HG03442 (cell line): ENCODE data around the gene ZNF286A.
"Not testable (repeated sequence)": the region's sequence is repeated elsewhere in the genome, so short reads cannot be mapped to it uniquely, and the experiment has no call there.

Experiments
- ATAC-seq: cut with Tn5 transposase; IDR thresholded peaks from one replicate; pipeline ENCODE4 v1.9.1; 2021; ENCODE audit warnings: mild to moderate bottlenecking, moderate library complexity; ENCODE audit not compliant: unreplicated experiment

Gene ZNF286A

DNA sequence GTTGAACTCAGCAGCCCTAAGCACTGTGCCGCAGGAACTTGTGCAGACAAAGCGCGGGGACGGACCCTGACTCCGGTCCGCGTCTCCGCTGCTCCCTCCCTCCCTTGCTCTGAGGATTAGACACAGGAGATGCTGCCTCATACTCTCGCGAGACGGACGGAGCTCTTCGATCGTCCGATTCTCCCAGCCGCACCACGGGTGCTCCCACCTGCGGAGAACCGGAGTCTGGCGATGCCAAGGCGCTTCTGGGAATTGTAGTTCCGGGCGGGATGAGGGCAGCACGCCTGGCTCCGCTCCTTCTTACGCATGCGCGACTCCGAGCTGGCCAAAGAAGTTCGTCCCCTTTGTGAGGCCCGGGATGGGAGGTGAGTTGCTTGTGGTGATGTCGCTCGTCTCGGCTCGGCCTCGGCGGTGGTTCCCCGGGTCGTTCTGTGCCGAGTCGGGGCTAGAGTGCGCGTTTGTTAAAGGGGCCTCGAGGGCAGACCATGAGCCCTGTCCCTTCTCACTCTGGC lies at the start of gene ZNF286A:
ZNF286A (plus strand) TSS at position 340 of the 512 bp plus-strand sequence. CDS start 578 bp downstream, outside the sequence.
- peak; percentile 96 for ATAC-seq

DNA sequence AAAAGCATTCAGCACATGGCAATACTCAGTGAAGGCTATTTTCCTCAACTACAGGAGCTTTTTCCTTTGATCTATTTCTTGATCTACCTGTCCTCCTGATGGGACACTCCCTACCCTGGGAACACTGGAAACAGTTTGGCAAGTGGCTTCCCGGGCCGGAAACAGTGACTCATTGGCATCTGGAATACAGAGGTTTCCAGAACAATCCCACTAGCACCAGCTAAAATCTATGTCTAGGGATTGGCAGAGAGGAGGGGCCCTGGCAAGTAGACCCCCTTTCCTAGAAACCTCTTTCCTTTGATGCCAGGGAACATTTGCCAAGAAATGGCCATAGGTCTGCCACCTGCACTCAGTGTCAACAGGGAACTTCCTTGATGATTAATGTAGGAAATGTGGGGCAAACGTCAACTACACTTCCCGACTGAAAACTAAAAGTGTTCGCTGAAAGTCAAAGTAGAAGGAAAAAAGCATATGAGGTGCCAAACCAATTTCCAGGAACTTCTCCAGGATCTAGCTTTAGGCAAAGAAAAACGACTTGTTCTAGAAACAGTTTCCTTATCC lies 49.6 kb upstream of the ZNF286A start:
- ATAC-seq: no peak

DNA sequence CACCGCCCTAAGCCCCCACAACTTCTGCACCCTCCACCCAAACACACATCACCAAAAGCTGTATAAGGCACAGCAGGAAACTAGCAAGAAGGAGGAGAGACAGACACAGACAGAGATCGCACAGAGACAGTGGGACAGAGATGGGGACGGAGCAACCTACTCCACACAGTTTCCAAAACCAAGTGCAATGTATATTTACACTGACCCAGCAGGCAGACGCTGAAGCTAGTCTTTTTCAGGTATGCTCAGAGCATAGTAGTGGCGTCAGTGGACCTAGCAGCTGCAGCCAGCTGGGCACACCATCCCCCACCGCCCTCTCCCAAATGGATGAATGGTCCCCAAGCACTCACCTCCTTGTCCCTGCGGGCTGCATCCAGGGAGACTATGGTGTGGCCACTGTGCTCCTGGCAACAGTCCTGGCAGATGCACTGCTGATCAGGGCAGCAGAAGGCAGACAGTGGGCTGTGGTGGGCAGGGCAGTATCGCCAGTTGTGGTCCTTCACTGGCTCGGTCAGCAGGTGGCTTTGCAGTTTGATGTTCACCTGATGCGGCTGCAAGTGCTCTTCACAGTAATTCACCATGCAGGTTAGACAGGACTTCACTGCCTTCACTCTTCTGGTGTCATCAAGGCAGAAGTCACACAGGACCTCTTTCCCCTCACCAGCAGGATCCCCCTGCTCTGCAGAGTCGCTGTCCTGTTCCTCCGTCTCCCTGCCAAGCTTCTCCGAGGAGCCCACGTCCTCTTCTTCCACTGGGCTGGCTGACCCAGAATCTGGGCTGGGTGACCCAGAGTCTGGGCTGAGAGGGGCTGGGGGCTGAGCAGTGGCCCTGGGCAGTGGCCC lies 48.6 kb upstream of the ZNF286A start:
- no peak for ATAC-seq

DNA sequence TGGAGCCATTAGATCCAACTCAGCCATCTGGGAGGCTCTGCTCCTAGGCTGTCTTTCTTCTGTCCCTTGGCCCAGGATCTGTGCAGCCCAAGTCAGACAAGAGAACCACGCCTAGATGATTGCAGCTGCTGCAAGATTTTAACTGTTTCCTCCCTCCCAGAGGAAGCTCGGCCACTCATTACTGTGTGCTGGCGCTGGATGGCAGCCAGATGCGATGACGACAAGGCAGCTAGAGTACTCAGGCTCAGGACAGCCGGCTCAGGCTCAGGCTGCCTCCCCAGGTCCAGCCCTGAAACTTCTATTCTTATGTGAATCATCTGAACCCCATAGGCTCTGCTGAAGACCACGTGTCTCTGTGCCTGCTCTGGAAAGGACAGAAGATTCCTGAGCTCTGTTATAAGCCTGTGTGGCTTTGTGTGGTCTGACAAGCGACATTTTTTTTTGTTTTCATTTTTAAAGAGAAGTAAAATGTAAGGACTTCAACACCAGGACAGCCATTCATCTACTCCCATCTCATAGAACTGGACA lies 47.9 kb upstream of the ZNF286A start:
- peak; percentile 83 for ATAC-seq

DNA sequence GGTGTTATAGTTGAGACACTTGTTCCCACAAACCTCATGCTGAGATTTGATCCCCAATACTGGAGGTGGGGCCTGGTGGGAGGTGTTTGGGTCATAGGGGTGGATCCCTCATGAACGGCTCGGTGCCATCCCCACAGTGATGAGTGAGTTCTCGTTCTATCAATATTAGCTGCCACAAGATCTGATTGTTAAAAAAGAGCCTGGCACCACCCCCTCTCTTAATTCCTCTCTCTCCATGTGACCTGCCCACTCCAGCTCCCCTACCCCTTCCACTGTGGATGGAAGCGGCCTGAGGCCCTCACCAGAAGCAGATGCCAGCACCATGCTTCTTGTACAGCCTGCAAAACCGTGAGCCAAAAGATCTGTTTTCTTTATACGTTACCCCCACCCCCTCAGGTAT lies 46.6 kb upstream of the ZNF286A start:
- no peak for ATAC-seq

DNA sequence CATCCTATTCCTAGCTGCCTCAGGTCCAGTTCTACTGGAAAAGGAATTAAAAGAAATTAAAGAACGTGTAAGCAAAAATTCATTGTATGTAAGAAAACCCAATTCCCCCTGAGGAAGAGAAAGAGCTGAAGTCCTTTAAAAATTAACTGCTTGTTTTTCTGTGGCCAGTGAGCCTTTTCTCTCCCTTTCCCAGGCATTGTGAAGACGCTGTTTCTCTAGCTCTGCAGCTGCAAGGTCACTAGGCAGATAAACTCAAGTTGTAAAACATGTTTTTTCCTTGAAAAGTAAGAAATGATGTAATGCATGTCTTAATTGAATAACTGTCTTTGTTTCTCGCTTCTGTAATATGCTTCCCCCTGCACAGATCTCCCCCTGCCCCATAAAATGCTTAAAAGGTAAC lies 45.2 kb upstream of the ZNF286A start:
- ATAC-seq: not testable (repeated sequence)

DNA sequence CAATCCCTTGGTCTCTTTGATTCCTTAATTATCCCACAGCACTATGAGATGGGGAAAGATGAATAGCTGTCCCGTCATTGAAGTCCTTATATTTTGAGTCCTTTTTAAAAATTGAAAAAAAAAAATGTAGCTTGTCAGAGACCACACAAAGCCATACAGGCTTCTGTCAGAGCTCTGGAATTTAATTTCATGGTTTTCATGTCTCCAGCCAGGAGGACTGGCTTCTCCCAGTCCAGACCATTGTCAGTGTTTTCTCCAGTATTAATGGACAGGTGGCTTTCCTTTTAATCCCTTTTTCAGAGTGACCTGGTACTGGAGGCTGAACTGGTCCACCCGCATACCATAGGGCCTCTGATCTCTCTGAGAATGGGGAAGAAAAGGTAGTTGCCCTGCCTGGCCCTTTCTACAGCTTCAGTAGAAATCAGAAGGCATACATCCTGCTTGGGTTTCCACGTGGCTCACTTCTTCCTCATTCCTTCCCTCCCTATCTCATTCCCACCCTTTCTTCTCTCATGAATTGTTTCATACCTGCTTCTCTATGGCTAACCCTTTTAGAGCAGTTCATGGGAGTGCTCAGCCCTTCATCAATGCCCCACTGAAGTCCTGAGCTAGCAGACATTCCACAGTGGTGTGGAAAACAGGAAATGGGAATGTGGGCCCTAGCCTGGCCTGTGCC lies 44.5 kb upstream of the ZNF286A start:
- ATAC-seq: no peak

DNA sequence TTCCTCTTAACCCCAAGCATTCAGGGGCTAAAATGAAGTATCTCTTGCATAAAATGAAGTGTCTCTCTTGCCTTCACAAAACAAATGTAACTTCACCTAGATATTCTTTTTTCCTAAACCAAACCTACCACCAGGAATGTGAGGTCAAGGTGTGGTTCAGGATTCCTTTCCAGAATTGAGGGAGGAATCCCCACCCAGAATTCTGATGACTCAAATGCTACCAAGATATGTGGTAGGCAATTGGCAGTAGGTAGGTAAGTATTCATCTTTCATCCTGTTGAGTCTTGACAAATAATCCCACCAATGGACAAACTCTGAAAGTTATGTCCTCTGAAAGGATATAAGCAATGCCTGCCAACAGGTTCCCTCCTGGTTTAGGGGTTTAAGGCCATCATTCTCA lies 41.7 kb upstream of the ZNF286A start:
- no peak for ATAC-seq

DNA sequence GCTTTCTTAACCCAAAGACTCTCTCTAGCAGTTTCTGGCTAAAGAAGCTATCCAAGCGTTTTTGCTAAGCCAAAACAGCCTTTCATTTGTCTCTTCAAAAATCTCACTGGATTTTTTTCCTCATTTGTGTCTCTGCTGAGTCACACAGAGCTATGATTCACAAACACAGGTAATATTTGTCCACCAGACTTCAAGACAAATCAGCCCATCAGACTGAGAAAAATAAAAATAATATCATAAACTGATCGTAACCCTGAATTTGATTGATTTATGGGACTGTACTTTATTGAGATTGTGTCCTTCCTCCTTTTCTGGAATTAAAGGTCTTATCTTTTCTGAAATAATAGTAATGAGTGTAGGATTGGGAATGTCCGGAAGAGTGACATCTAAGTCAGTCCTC lies 41.3 kb upstream of the ZNF286A start:
- ATAC-seq: no peak

DNA sequence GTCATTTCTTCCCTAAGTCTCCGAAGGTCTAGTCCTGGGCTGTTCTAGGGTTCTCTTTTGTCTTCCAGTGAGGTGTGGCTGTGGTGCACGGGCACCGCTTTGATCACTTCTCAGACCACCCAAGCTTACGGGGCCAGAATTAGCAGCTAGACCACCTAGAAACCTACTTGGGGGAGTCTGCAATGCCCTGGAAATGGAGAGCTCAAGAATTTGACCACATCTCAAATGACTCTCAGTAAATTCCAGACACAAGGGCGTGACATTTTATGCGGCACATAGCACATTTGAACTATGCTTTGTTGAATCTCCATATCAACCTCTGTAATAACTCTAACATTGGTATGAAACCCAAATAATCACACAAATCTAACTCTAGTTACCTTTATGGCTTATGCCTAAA lies 40.3 kb upstream of the ZNF286A start:
- ATAC-seq: no peak

DNA sequence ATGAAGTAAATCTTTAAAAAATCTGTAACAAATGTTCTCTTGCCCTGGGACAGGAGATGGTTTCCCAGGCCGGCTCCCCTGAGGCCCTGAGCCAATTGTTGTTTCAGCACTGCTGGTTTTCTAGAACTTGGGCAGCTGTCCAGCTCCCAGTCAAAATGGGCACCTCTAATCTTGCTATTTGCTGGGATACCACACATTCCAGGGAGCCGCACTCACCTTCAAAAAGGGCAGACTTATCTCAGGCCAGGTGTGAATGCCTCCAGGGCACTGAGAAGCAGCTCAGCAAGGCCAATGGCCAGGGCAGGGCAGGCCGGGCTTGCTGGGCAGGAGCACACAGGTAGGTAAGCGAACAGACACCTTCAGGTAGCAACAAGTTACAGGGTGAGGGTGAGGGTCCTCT lies 39.9 kb upstream of the ZNF286A start:
- no peak for ATAC-seq

DNA sequence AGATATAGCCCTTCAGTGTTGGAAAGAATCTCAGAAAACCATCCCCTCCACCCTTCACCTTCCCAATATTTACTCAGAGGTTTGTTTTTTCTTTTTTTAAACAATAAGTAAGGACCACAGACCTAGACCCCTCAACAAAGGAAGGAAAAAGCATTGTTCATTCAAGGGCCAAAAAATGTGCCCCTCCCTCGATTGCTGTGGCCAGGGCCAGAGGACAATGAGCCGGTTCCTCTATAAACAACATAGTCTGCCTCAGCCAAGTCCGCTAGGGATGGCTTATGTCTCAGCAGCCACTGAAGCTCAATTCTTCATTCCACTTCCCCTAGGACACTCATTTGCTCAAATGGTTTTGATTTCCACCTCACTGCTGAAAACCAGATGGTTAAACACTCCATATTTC lies 39.5 kb upstream of the ZNF286A start:
- no peak for ATAC-seq

DNA sequence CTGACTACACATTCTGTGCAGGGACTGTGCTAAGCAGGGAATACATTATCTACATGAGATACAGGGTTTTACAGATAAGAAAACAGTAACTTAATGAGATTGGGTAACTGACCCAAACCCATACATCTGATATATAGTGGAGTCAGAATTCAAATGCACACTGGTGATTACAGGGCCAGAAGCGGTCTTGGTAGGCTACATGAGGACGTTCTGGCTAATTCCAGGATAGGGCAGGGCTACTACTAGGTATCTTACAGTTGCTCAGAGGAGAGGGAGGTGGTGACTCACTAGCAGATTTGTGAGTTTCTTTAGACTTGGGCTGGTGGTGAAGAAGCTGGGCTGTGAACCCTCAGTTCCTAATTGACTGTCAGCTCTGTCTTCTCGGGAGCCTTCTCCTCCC lies 36.9 kb upstream of the ZNF286A start:
- ATAC-seq: no peak

DNA sequence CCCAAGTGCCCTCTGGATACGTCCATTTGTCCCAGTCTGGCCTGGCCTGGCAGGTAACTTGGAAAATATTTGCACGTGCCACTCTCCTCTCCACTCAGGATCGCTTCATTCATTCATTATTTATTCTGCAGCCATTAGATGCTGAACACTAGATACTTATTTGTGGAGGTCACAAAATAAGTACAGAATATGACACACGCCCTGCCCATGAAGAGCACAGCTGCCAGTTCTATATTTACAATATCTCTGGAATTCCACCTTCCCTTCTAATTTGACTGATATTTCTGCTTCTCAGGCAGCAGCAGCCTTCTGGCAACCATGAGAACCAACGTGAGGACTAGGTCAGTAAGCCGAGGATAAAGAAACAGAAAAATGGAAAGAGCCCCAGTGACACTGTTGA lies 36.4 kb upstream of the ZNF286A start:
- ATAC-seq: no peak

DNA sequence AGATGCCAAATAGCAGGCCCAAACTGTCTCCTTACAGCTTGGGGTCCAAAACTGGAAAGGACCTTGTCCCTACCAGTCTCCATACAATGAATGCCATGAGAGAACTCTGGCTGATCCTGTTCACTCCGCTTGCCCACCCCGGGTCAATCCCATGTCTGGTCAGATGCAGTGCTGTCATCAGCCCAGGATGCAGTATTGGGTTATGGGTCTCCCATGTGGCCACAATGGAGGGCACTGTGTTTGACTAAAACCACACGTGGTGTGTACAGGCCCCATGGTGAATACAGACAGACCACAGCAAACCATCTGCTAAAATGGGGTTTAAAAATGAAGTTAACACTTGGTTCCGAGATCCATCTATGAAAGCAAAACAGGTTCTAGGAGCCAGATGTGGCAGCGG lies 35.9 kb upstream of the ZNF286A start:
- no peak for ATAC-seq

DNA sequence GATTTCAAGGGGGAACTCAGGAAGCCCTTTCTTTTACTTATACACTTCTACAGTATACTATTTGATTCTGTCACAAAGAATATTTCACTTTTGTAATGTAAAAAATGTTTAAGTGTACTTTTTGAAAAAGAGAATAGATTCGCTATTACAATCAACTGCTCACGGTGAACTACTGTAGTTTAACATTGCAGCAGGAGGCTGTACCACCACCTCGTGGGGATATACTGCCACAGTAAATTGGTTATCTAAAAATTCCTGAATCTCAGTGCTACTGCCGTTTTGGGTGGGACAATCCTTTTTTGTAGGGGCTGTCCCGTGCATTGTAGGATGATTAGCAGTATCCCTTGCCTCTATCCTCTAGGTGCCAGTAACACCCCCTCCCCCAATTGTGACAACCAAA lies 30.0 kb upstream of the ZNF286A start:
- ATAC-seq: not testable (repeated sequence)

DNA sequence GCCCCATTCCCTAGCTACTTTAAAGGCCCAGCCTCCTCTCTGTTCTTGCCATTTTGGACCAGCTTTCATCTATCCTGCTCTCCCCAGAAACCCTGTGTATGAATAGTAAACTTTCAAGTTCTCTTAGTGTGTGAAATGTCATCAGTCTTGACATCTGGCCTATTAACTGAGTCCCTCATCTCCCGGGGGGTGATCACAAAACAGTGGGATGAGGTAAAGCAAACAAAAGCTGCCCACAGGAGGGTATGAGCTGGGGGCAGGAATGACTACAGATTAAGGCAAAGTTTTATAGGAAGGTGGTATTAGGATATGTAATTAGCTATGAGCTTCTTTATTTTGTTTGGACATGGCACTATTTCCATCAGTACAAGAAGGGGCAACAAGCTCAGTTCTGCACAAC lies 24.9 kb upstream of the ZNF286A start:
- not testable (repeated sequence) for ATAC-seq

DNA sequence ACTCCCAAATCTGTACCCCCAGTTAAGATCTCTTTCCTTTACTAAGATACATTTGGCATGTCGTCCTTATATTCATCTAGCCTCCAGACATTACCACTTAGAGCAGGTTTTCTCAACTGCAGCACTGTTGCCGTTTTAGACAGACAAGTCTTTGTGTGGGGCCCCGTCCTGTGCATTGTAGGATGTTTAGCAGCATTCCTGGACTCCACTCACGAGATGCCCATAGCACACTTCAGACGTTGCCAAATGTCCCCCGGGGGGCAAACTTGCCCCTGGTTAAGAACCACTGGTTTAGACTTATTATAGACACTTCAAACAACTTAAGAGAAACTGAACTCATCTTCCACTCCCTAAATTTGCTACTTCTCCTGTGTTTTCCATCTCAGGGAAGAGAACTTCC lies 23.6 kb upstream of the ZNF286A start:
- ATAC-seq: not testable (repeated sequence)

DNA sequence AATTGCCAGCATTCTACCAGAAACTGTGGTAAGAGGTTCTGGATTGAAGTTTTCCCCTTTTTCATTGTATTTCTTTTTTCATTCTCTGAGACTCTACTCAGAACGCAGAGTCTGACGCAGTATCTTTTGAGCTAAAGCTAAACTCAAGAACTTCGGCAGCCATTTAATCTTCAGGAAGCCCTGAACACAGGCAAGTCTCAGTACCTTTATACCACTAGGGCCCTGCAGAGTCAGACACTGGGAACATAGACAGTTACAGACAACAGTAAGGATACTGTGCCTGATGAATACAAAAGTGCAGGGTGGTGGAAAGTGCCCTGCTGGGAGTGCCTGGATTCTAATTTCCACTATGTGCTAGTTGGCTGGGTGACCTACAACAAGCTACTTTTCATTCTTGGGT lies 16.4 kb upstream of the ZNF286A start:
- ATAC-seq: not testable (repeated sequence)

DNA sequence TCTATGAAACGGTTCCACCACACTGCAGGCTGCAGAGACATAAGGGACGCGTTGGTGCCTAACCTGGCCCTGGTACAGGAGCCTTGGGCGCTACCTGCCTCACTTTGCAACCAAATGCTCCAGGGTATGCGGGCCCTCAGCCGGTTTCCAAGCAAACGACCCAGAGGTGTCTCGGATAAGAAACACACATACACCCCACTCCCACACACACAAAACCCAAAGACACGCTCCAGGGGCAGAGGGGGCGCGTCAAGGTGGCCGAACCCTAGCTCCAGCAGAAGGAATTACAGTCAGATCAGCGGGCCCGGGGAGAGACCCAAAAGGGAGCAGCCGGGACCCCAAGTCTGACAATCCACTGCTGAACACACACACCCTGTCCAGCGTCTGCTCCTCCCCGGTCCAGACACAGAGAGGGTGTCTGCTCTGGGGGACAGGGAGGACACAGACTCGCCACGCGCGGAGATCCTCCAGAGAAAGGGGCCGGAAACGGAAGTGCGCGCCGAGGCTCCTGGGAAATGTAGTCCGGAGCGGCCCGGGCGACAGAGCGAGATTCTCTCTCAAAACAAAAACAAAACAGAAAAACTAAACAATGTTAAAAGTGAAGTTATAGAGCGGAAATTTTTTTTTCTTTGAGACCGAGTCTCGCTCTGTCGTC lies 15.6 kb upstream of the ZNF286A start, which contains the start of gene TRIM16:
TRIM16 (minus strand) TSS at position 488 of the 655 bp plus-strand sequence. CDS start 32,702 bp downstream, outside the sequence.
- ATAC-seq: peak; percentile 97

DNA sequence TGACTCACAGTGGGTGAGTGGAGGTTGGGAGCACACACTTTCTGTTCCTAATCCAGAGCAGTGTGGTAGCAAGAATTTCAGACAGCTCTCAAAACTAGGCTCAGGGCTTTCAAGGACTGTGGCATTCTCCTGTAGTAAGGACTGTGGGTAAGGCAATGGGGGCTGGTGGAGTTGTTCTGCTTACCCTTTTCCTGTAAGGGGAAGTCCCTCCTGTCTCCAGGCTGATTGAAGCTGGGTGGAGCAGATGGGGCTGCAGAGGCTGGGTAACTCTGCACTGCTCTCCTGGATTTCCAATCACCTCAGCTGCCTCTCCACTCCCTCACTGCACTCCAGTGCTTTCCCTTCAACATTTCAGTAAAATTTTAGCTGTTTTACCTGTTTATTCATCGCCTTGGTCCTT lies 12.1 kb upstream of the ZNF286A start:
- not testable (repeated sequence) for ATAC-seq
